ENCODE measurements around the gene XPNPEP2.

Gene XPNPEP2

DNA sequence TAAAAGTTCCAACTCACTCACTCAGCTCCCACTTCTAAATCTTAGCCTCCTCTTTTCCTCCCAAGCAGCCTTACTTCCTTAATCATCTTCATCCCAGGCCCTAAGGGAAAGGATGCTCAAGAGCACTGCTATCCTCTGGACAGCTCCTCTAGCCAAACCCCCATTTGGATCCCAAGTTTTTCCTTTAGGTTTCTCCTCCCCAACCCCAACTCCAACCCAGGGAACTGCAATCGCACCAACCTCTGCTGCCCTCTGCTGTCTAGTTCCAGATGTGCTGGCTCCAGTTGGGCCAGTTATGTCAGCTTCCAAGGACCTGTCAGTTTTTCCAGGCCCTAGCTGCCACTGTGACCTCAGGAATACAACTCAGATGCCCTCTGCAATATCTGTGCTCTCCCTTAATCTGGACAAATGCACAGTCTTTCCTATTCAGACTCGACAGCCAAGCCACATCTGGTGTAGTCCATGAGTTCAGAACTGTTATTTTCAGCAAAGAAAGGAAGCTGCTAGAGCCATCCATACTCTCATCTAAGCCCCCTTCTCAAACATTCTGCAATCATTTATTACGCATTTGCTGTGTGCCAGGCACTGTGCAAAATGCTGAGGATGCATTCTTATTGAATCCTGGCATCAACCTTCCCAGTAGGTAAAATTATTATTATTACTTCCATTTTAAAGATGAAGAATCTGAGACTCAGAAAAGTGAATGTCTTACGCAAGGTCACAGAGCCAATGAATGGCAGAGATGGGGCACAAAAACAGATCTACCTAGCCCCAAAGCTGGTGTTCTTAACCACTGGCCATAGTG lies 12.3 kb upstream of the XPNPEP2 start:
- TF ChIP-seq CTCF (IDR thresholded peaks at IDR 0.05; ENCODE audit: borderline replicate concordance, insufficient read depth, low read depth, low read length), result peak; percentile 72
- H3K4me3 ChIP-seq (ENCODE audit: low read depth, low read length), result no peak overlapping the region

- no peak for TF ChIP-seq CTCF (IDR thresholded peaks at IDR 0.05; ENCODE audit: borderline replicate concordance, insufficient read depth, low read depth, low read length)
- no peak overlapping the region for H3K4me3 ChIP-seq (ENCODE audit: low read depth, low read length)
Measured at GRCh38 chrX:129728061-129728460, 10.7 kb upstream of the XPNPEP2 start.

GRCh38 chrX:129731228-129731627 lies 7.6 kb upstream of the XPNPEP2 start:
- H3K4me3 ChIP-seq (ENCODE audit: low read depth, low read length), result no peak overlapping the region
- no peak for TF ChIP-seq CTCF (IDR thresholded peaks at IDR 0.05; ENCODE audit: borderline replicate concordance, insufficient read depth, low read depth, low read length)

GRCh38 chrX:129732857-129733256 lies 5.9 kb upstream of the XPNPEP2 start:
- no peak overlapping the region for H3K4me3 ChIP-seq (ENCODE audit: low read depth, low read length)
- TF ChIP-seq CTCF (IDR thresholded peaks at IDR 0.05; ENCODE audit: borderline replicate concordance, insufficient read depth, low read depth, low read length), result no peak

- H3K4me3 ChIP-seq (ENCODE audit: low read depth, low read length), result no peak overlapping the region
- no peak for TF ChIP-seq CTCF (IDR thresholded peaks at IDR 0.05; ENCODE audit: borderline replicate concordance, insufficient read depth, low read depth, low read length)
Measured at GRCh38 chrX:129733335-129733734, 5.4 kb upstream of the XPNPEP2 start.

GRCh38 chrX:129736491-129736890 lies 2.3 kb upstream of the XPNPEP2 start:
- TF ChIP-seq CTCF (IDR thresholded peaks at IDR 0.05; ENCODE audit: borderline replicate concordance, insufficient read depth, low read depth, low read length), result no peak
- no peak overlapping the region for H3K4me3 ChIP-seq (ENCODE audit: low read depth, low read length)

GRCh38 chrX:129737916-129738315 lies 863 bp upstream of the XPNPEP2 start:
- H3K4me3 ChIP-seq (ENCODE audit: low read depth, low read length), result no peak overlapping the region
- no peak for TF ChIP-seq CTCF (IDR thresholded peaks at IDR 0.05; ENCODE audit: borderline replicate concordance, insufficient read depth, low read depth, low read length)

All from GM12875 (cell line).